CD4-positive, alpha-beta T cell treated with Interleukin-2 at 100 ng/mL for 4 hours (primary cell): ENCODE measurements around the gene FYN.
"Not testable (repeated sequence)": the region's sequence is repeated elsewhere in the genome, so short reads cannot be mapped to it uniquely, and the experiment has no call there.

Source experiments
- DNase-seq: peaks from one replicate; pipeline ENCODE4 v3.0.0-alpha.2; 2020; ENCODE audit warnings: low spot score

The FYN gene

GRCh38 chr6:111789598-111789997, 83.7 kb downstream of the FYN start:
- no peak for DNase-seq

- no peak for DNase-seq
Observed at GRCh38 chr6:111788379-111789276, 84.6 kb downstream of the FYN start.

DNA sequence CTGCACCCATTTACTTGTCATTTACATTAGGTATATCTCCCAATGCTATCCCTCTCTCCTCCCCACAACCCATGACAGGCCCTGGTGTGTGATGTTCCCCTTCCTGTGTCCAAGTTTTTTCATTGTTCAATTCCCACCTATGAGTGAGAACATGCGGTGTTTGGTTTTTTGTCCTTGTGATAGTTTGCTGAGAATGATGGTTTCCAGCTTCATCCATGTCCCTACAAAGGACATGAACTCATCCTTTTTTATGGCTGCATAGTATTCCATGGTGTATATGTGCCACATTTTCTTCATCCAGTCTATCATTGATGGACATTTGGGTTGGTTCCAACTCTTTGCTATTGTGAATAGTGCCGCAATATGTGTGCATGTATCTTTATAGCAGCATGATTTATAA, 87.1 kb downstream of the FYN start:
- DNase-seq = not testable (repeated sequence)

- no peak for DNase-seq
Observed at GRCh38 chr6:111784433-111784832, 88.8 kb downstream of the FYN start.

- DNase-seq = no peak
Observed at GRCh38 chr6:111782887-111783466, 90.3 kb downstream of the FYN start.

DNA sequence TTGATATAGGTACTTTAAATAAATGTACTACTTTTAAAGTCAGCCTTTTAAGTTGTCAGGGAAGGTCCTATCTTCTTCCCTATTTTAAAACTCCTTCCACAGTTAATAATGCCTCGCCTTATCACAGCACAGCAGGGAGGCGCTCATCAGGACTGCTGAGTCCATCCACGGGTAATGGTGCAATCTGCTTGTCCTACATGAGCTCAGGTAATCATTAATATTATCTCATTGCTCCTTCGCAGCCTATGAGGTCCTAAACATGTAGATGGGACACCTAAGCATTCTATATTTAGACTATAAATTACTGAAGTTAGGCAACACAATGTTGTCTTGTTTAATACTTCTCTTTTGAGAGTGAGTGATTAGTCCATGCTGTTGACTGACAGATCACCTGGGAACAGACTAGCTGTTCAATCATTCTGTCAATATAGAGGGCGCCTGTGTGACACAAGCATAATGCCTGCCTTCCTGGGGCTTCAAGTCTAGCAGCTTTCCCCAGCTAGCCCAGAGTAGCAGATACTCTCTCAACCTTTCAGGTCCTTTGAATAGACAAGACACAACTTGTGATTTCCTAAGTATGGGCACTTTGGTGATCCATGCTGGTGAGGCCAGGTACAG, 91.0 kb downstream of the FYN start:
- DNase-seq = no peak

- no peak for DNase-seq
Observed at GRCh38 chr6:111781041-111781708, 92.1 kb downstream of the FYN start.

GRCh38 chr6:111780393-111780792, 92.9 kb downstream of the FYN start:
- DNase-seq = peak; percentile 36

DNA sequence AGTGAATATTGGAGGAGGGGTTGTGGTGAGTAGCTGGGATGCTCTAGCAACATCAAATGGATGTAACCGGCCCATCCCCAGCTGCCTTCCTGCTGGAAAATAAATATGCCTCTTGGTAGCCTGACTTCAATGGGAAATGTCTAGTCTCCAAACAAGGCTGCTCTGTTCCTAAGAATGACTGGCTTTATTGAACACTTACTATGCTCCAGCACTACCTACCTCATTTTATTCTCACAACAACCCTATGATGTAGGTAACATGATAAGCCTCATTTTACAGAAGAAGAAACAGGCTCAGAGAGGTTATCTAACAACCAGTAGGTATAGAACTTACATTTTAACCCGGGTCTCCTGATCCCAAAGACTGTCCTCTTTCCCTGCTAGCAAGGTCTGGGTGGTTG, 93.6 kb downstream of the FYN start:
- no peak for DNase-seq

- DNase-seq = no peak
Observed at GRCh38 chr6:111779031-111779430, 94.2 kb downstream of the FYN start.

DNA sequence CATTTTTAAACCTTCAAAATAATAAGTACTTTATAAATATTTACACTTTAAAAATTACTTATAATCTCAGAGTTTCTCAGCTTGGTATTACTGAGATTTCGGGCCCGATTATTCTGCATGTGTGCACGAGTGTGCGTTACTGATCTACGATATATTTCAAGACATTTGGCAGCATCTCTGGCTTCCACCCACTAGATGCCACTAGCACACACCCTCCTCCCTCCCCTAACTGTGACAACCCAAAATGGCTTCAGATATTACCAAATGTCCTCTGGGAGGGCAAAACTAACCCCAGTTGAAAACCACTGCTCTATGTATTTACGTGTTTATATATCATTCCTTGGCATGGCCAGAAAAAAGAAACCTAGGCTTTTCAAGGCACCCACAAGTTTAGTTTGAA, 95.9 kb downstream of the FYN start:
- DNase-seq = peak; percentile 59

- DNase-seq = peak; percentile 45
Observed at GRCh38 chr6:111776236-111777221, 96.7 kb downstream of the FYN start.

GRCh38 chr6:111775145-111775922, 97.9 kb downstream of the FYN start:
- no peak for DNase-seq

DNA sequence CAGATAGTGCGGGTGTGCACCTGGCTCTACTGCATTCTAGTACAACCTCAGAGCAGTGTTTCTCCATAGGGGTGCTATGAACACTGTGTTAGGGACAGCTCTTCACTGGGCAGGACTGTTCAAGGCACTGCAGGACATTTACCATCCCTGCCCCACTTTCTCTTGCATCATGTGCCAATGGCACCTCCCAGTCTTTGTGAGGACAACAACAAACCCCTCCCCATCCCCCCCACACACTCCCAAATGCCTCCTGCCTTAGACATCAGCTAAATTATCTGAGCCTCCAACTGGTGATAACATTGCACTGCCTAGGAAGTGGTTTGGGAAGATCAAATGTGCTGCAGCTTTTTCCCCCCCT, 98.9 kb downstream of the FYN start:
- DNase-seq = no peak

- no peak for DNase-seq
Observed at GRCh38 chr6:111773501-111774345, 99.5 kb downstream of the FYN start.

DNA sequence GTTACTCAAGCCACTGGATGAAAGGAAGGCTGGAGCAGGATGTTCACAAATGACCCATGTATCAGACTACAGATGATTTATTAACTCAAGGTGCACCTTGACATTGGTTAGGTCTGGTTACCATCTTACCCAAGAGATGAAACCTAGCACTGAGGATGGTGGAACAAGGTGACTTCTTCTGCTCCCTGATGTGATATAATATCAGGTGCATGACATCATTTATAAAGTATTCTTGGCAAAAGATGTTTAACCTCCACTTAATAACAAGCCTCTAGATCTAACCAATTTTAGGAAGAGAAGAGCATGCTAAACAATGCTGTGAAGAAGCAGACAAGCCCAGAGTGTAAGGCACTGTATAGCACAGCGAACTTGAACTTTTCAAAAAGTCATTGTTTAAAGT, 100.9 kb downstream of the FYN start:
- DNase-seq = no peak

DNA sequence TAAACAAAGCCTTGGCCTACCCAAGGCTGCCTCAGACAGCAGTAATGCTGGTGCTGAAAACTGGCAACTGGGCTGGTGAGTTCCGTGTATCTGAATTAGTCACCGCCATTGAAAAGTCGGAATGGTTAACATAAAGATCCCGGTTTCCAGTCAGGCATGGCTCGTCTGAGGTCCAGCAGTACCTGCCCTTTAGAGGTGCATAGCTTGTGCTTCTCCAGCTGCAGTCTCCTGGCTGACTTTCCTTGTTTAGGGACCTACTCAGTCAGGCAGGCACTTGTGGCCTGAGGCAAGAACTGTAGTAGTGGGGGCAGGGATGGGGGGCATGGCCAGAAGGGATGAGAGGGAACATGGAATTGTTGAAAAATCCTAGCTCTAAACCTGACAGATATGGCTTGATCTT, 101.6 kb downstream of the FYN start:
- no peak for DNase-seq

GRCh38 chr6:111771094-111771432, 102.2 kb downstream of the FYN start:
- DNase-seq = no peak

- DNase-seq = no peak
Observed at GRCh38 chr6:111770263-111771093, 102.8 kb downstream of the FYN start.
